LHCN-M2 (cell line): ENCODE results near the gene PIK3R2. TPM values are rescaled to one million over a fixed set of nuclear protein-coding genes. Genes with fewer than 3 reads are reported as not detected.

ENCODE experiments used
- DNase-seq: peaks from one replicate; pipeline ENCODE4 v3.0.0-alpha.2; 2012; ENCODE audit warnings: low read depth
- total RNA-seq: library from RNA; depleted of rRNA; stranded (reverse); fragments of >200 nt; gene quantifications from 2 replicates; pipeline ENCODE4 v1.2.3, GENCODE V29; 2014

PIK3R2 gene
- total RNA-seq, 1 experiment from 2014 or later = 40.6 TPM

DNA sequence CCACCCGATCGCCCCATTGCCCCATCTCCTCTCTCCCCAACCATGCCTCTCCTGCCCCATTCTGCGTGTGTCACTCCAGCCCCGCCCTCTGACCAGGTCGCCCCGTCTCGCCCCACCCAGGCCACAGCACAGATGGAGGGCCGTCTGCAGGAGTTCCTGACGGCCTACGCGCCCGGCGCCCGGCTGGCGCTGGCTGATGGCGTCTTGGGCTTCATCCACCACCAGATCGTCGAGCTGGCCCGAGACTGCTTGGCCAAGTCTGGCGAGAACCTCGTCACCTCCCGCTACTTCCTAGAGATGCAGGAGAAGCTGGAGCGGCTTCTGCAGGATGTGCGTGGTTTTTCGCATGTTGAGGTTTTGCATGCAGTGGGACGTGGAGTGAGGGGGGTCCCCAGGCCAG is 29.1 kb upstream of the PIK3R2 start:
- DNase-seq = no peak

DNA sequence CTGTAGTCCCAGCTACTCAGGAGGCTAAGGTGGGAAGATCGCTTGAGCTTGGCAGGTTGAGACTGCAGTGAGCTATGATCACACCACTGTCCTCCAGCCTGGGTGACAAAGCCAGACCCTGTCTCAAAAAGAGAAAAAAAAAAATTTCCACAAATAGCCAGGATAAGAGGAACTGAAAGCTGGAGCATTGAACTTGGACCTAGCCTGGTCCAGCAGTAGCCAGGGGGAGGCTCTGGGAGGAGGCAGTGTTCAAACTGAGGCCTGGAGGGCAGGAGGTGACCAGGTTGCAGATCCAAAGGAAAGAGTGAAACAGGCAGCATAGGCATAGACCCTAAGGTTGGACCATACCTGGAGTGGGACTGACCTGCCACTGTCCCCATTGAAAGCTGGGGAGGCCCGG is 26.9 kb upstream of the PIK3R2 start:
- DNase-seq = no peak

DNA sequence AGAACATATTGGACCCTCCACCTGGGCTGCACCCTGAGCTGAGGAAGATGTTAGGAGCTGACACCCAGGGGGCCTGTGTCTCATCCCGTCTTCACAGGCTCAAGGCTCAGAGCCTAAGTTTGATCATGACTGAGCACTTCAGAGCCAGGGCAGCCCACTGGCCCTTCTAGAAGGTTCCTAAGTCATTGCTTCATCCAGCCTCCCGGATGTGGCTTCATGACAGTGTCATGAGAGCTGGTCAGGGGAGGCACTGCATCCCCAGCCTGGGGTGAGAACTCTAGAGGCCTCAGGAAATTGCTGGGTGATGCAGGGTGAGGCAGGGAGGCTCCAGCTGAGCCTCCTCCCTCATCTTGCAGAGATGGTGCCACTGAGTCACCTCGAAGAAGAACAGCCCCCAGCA is 24.9 kb upstream of the PIK3R2 start:
- DNase-seq = peak; percentile 41

DNA sequence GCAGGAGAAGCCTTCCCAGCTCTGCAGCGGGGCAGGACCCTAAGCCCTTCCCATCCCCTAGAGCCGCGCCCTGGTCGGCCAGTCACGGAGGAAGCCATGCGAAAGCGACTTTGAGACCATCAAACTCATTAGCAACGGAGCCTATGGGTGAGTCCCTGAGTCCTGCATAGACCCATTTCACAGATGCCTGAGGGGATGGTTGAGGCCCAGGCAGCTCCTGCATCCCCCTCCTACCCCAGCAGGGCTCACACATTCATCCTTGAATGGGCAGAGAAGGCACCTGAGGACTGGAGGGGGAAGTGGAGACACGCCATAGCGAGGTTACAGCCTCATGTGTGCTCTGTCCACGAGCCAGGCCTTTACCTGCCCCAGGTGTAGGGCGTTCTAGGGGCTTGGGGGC is 24.2 kb upstream of the PIK3R2 start:
- no peak for DNase-seq

DNA sequence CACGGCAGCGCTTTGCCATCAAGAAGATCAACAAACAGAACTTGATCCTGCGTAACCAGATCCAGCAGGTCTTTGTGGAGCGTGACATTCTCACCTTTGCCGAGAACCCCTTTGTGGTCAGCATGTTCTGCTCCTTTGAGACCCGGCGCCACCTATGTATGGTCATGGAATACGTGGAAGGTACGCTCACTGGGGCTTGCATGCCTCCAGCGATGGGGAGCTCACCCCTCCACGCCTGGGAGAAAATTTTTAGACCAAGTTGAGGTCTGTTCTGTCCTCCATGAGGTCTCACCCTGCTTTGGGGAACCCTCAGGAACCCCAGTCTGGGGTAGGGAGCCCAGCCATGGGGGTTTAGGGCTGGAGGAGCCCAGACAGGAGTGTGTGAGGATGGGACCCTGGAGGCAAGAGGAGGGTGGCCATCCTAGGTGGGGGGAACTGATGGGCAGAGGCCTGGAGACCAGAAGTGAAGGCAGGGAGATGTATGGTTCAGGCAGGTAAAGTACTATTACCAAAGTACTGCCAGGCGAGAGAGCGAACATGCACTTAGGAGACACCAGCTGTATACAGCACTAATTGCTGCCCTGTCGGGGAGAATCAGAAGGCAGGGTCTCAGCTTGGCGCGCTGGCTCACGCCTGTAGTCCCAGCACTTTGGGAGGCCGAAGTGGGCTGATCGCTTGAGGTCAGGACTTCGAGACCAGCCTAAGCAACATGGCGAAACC is 22.3 kb upstream of the PIK3R2 start:
- DNase-seq = no peak

DNA sequence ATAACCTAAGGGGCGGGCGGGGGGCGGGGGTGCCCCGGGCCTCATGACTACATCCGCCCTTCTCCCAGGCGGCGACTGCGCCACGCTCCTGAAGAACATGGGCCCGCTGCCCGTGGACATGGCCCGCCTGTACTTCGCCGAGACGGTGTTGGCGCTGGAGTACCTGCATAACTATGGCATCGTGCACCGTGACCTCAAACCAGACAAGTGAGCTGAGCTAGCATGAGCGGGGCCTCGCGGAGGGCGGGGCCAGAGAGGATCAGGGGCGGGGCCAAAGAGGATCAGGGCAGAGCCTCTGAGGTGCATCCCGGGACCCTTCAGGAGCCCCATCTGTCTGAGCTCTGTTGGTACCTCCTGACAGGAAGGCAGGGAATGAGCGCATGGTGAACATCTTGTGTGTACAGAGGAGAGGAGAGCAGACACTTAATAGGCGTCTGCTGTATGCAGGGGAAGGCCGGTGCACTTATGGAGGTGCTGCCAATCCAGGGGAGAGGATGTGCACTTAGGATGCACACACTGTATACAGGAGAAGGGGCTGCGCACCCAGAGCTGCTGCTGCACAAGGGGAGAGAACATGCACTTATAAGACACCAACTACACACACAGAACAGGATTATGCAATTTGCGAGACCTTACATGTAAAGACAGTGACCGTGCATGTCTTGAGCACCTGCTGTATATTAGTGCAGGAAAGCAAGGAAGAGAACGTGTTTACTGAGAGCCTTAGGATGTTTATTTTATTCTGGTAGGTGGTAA is 20.9 kb upstream of the PIK3R2 start:
- DNase-seq = peak; percentile 15

DNA sequence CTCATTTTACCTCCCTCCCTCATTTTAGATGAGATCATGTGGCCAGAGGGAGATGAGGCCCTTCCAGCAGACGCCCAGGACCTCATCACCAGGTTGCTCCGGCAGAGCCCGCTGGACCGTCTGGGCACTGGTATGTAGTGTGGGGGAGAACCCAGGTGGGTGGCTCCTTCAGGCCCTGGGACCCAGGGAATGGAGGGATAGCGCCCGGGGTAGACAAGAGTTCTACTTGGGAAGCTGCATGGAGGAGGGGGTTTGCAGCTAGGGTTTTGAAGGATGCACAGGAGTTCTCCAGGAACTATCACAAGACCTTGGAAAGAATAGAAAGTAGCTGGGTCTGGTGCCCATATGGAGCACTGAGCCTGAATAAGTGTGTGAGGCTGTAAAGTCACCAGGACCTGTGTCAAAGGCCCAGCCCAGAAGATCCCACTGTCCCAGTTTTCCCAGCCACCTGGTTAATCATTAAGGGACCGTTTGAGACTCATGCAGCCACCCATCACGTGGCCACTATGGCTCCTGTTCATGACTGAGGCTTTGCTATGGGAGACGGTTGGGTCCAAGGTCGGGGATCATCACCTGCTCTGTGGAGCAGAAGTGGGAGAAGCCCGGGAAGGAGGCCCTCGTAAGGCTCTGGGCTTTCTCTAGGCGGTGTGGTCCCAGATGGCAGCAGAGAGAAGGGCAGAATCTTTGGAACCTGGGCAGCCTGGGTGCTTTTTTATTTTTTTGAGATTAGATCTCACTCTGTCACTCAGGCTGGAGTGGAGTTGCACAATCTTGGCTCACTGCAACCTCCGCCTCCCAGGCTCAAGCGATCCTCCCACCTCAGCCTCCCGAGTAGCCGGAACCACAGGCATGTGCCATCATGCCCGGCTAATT is 17.0 kb upstream of the PIK3R2 start:
- DNase-seq = no peak

DNA sequence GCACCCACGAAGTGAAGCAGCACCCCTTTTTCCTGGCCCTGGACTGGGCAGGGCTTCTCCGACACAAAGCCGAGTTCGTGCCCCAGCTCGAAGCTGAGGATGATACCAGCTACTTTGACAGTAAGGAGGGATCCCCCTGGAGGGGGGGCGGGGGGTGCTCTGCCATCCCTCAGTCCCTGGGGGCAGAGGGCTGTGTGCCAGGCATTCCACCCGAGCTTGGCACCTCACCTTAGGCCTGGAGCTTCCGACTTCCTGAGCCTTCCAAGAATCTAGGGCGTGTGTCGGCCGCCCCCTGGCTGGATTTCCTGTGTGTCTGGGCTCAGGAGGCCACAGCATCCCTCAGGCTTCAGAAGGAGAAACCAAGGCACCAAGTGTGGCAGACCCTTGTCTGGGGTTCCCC is 15.7 kb upstream of the PIK3R2 start:
- no peak for DNase-seq

DNA sequence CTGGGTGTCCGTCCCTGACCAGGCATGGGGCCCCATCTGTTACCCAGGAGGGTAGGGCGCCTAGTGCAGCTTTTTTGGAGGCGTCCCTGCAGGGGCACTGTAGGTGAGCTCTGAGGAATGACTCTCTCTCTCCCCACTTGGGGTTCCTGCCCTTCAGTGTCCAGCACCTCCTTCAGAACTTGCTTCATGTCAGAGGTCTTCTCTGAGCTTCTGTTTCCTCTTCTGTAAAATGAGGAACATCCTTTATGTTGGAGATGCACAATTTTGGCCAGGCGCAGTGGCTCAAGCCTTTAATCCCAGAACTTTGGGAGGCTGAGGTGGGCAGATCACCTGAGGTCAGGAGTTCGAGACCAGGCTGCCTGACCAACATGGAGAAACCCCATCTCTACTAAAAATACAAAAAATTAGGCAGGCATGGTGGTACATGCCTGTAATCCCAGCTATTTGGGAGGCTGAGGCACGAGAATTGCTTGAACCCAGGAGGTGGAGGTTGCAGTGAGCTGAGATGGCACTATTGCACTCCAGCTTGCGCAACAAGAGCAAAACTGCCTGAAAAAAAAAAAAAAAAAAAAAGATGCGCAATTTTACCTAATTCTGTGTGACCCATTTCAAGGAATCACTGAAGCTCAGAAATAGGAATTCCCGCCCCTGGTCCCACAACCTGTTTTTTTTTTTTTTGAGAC is 15.2 kb upstream of the PIK3R2 start:
- no peak for DNase-seq

DNA sequence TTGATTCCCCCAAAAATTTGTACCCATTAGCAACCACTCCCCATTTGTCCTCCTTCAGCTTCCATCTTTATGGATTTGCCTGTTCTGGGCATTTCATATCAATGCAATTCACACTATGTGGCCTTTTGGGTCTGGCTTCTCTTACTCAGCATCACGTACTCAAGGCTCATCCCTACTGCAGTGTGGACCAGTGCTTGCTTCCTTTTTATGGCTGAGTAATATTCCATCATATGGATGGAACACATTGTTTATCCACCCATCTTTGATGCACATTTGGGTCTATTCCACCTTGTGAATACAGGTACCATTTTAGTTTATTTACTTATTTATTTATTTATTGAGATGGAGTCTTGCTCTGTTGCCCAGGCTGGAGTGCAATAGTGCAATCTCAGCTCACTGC is 12.5 kb upstream of the PIK3R2 start:
- no peak for DNase-seq

DNA sequence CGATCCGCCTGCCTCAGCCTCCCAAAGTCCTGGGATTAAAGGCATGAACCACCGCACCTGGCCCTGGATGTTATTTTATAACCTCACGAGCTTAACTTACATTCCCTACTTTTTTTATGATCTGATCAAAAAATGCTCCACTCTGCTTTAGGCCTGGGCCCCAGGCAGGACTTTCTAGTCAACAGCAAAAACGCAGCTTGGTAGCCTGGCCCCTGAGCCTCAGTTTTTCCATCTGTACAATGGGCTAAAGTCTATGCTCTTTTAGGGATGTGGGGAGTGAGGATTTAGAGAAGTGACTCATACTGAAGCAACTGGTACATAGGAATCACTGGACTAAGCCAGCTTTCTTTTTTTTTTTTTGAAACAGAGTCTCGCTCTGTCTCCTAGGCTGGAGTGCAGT is 11.9 kb upstream of the PIK3R2 start:
- peak; percentile 31 for DNase-seq

DNA sequence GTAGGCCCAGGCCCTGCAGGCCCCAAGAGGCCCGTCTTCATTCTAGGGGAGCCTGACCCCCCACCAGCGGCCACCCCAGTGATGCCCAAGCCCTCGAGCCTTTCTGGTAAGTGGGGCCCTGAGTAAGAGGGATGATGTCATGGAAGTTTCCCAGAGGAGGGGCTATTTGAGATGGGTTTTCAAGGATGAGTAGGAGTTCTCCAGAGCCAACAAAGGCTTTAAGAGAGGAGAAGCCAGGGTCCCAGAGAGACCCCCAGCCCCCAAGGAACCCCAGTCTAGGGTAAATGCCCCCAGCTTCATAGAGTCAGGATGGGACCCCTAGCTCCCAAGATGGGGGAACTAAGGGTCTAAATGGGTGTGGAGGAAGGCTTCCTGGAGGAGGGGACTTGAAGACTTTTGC is 9.1 kb upstream of the PIK3R2 start:
- DNase-seq = no peak

DNA sequence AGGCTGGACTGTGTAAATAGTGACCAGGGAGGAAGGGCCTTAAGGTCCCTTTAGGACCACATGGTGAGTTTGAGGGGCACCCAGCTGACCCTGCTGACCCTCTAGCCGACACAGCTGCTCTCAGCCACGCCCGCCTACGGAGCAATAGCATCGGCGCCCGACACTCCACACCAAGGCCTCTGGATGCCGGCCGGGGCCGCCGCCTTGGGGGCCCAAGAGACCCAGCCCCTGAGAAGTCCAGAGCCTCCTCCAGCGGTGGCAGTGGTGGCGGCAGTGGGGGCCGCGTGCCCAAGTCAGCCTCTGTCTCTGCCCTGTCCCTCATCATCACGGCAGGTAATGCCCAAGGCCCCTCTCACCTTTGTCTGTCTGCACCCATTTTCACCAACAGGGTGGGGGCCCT is 8.6 kb upstream of the PIK3R2 start:
- DNase-seq = no peak

DNA sequence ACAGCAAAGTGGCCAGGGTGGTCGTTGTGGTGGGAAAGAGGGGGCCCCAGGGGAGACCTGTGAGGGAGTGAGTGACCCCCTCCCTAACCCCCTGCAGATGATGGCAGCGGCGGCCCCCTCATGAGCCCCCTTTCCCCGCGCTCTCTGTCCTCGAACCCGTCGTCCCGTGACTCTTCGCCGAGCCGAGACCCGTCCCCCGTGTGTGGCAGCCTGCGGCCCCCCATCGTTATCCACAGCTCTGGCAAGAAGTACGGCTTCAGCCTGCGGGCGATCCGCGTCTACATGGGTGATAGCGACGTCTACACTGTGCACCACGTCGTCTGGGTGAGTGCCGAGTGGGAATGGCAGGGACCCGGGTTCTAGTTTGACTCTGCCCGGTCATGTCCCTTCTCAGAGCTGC is 8.1 kb upstream of the PIK3R2 start:
- DNase-seq = no peak

DNA sequence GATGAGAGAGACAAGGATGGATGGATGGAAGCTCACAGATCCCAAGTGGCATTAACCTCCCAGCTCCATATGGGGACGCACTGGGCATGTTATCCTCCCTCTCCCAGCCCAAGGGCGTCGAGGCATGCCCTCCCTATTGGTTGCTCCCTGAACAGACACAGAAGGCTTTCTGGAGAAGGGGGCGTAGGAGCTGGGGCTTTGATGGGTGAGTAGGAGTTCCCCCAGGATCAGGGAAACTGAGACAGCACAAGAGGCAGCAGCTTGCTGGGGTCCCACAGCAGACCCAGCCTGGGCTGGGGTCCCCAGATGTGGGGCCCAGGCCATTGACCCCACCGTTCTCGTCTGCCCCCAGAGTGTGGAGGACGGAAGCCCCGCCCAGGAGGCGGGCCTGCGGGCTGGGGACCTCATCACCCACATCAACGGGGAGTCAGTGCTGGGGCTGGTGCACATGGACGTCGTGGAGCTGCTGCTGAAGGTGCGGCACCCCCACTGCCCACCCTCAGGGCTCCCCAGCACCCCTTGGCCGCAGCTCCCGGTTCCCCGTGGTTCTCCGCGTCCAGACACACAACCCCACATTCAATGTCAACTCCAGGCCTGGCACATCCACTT is 7.5 kb upstream of the PIK3R2 start:
- no peak for DNase-seq

DNA sequence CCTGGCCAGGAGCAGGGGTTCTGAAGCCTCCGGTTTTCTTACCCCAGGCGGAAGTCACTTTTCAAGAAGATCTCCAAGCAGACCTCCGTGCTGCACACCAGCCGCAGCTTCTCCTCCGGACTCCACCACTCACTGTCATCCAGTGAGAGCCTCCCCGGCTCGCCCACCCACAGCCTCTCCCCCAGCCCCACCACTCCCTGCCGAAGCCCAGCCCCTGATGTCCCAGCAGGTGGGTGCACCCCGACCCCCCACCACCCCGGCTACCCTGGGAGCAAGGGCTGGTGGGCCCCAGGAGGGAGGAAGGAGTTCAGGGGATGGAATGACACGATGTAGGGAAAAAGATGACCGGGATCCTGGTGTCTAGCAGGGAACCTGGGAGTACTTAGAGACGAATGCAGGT is 5.6 kb upstream of the PIK3R2 start:
- no peak for DNase-seq

DNA sequence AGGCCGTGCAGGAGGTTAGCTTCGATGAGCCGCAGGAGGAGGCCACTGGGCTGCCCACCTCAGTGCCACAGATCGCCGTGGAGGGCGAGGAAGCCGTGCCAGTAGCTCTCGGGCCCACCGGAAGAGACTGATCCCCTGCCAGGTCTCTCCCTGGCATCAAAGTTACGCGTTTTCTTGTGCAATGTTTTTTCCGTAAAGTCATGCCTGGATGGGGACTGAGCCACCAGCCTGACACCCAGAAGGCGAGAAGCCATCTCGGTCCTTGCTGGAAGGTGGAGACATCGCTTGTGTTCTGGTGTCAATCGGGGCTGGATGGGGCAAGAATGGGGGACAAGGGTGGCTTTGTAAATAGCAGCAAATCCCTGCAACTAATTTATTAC is 3.4 kb upstream of the PIK3R2 start:
- no peak for DNase-seq

DNA sequence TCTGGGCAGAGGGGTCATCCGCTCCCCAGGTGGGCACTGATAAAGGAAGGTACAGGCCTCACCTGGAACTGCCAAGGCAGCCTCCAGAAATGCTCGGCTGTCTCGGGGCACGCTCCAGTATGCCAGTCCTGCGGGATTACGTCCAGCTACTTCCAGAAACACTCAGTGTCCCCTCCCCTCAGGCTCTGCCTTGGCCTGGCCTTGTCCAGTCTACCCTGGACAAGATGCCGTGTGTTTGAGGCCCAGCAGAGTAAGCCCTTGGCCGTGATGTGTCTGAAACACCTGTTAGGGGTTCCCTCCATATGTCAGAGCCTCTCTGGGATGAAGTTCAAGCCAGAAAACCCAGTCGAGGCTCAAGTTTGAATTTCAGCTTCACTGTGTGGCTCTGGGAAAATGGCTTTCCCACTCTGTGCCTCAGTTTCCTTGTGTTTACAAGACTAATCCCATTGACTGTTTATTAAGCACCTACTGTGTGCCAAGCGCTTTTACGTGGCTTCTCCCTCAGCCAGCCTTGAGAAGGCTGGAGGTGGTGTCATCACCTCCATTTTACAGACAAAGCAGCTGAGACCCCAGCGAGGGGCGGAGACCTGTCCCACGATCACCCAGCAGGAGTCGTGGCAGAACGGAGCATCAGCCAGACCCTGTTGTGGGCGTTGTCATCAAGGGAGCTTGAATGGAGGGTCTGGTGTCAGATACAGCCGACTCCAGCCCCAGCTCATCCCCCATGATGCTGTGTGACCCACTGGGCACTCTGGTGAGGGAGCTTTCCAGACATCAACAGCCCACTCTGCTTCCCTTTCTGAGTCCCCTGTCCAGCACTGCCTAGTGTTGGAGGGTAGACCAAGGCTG is 2.0 kb upstream of the PIK3R2 start:
- no peak for DNase-seq

DNA sequence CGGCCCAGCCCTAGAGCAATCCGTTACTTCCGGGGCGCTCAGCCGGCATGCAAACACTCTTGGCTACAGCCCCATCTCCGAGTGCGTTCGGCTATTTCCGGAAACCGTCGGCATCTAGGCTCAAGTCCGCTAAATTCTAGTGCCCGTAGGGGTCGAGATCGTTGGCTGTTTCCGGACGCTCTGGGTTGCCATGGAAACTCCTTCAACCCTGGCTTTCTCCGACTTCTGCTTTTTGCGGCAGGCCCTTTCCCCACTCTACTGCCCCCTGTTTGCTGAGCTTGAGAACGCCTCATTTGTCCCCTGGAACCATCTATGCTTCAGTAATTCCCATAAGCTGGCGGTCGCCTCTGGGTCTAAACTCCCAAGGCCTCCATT is 534 bp upstream of the PIK3R2 start:
- DNase-seq = peak; percentile 96

DNA sequence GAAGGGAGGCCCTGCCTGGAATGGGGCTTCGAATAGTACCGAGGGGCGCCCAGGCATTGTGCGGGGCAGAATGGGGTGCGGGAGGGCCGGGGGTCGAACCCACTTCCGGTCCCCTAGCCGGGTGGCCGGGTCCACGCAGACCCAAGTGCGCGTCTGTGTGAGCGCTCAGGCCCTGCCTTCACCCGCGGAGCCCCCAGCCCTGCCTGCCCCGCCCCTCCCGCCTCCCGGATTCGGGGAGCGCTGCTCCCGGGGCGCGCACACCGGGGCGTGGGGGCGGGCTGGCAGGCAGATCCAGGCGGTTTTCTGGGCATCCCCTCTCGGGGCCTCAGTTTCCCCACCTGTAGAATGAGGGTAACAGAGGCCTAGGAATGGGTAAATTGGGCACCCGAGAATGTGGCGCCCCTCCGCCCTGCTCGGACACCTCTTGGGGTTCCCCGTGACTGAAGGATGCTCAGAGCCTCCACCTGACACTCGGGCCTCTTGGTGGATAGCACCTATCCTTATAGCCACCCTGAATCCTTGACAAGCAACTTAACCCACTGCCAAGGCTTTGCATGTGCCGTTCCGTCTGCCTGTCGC is 682 bp downstream of the PIK3R2 start:
- no peak for DNase-seq
